H1 (cell line): ENCODE data around the gene CCNC. TPM values are rescaled to one million over a fixed set of nuclear protein-coding genes. Genes with fewer than 3 reads are reported as not detected.

Experiments used
- CTCF ChIA-PET: fragments of 300-600 bp; sonication (Branson Sonifier 250); formaldehyde crosslinking; loops from one replicate; lab custom pipeline; 2021; ENCODE audit not compliant: partially characterized antibody; lab: Charles Lee
- POLR2A ChIA-PET: fragments of 300-600 bp; sonication (Branson Sonifier 250); formaldehyde crosslinking; loops from one replicate; lab custom pipeline; 2021; ENCODE audit warnings: inconsistent platforms; ENCODE audit not compliant: partially characterized antibody; lab: Charles Lee
- DNase-seq, 2 experiments: peaks; one replicate each; pipeline versions ENCODE4 v3.0.0 to v3.0.0-alpha.2; 2010 to 2022; ENCODE audit warnings: low spot score in 2 of 2, low read depth in 1 of 2, mixed read lengths in 1 of 2
- FAIRE-seq: peaks from 2 replicates; lab custom pipeline; 2011; peaks lifted over from hg19 to GRCh38; lab: Jason Lieb, UNC
- H2AFZ ChIP-seq: 2 replicates; pipeline ENCODE4 v1.8.1; 2012; ENCODE audit warnings: low read length, inconsistent platforms
- H2AK5ac ChIP-seq: 2 replicates; pipeline ENCODE4 v1.6.1; 2013; ENCODE audit warnings: low read depth, low read length
- H2BK120ac ChIP-seq: replicated peaks from 2 replicates; pipeline ENCODE3; 2013; ENCODE audit warnings: low read depth, low read length, inconsistent platforms
- H2BK12ac ChIP-seq: 2 replicates; pipeline ENCODE4 v1.6.1; 2013; ENCODE audit warnings: low read depth, low read length
- H2BK15ac ChIP-seq: 2 replicates; pipeline ENCODE4 v1.6.1; 2013; ENCODE audit warnings: low read length
- H2BK20ac ChIP-seq: 2 replicates; pipeline ENCODE4 v1.6.1; 2013; ENCODE audit warnings: low read length
- H2BK5ac ChIP-seq: 2 replicates; pipeline ENCODE4 v1.6.1; 2013; ENCODE audit warnings: low read depth, low read length
- H3K14ac ChIP-seq: 2 replicates; pipeline ENCODE4 v1.6.1; 2013; ENCODE audit warnings: inconsistent platforms; ENCODE audit not compliant: insufficient read length
- H3K18ac ChIP-seq: 2 replicates; pipeline ENCODE4 v1.6.1; 2013; ENCODE audit warnings: low read length; ENCODE audit errors: extremely low read depth
- H3K23ac ChIP-seq: 2 replicates; pipeline ENCODE4 v1.6.1; 2013; ENCODE audit warnings: inconsistent platforms; ENCODE audit not compliant: insufficient read length
- H3K23me2 ChIP-seq: 2 replicates; pipeline ENCODE4 v1.6.1; 2013; ENCODE audit warnings: low read depth, low read length
- H3K27ac ChIP-seq: 2 replicates; pipeline ENCODE4 v1.6.1; 2011; ENCODE audit warnings: low read depth, low read length, inconsistent platforms
- H3K27me3 ChIP-seq, 4 experiments: replicated peaks in 1 of 4; 1 replicate in 1 of 4; 2 replicates in 3 of 4; pipeline versions ENCODE4 v1.6.1 to v1.8.1; 2011 to 2013; ENCODE audit warnings: low read length in 3 of 4, mild to moderate bottlenecking in 3 of 4, inconsistent platforms in 2 of 4, mixed read lengths in 2 of 4, moderate library complexity in 1 of 4; ENCODE audit not compliant: control insufficient read depth in 3 of 4, insufficient read depth in 3 of 4; ENCODE audit errors: extremely low read depth in 1 of 4
- H3K36me3 ChIP-seq, 4 experiments: 2 replicates each; pipeline versions ENCODE4 v1.6.1 to v1.8.1; 2011 to 2013; ENCODE audit warnings: mild to moderate bottlenecking in 4 of 4, low read length in 3 of 4, moderate library complexity in 2 of 4, control low read depth in 1 of 4, inconsistent platforms in 1 of 4; ENCODE audit not compliant: insufficient read depth in 4 of 4, control insufficient read depth in 2 of 4
- H3K4ac ChIP-seq: replicated peaks from 2 replicates; pipeline ENCODE3; 2013; ENCODE audit warnings: low read length, low read depth, mixed read lengths, inconsistent platforms; ENCODE audit not compliant: insufficient read length
- H3K4me1 ChIP-seq, 4 experiments: replicated peaks in 1 of 4; 1 replicate in 1 of 4; 2 replicates in 3 of 4; pipeline versions ENCODE4 v1.6.1 to v1.8.1; 2011 to 2013; ENCODE audit warnings: low read length in 3 of 4, inconsistent platforms in 2 of 4, mixed read lengths in 1 of 4; ENCODE audit not compliant: insufficient read depth in 4 of 4, control insufficient read depth in 3 of 4
- H3K4me2 ChIP-seq, 2 experiments: 2 replicates each; pipeline versions ENCODE4 v1.6.1 to v1.8.1; 2011 to 2013; ENCODE audit warnings: low read depth in 2 of 2, low read length in 2 of 2, control low read depth in 1 of 2, inconsistent platforms in 1 of 2, mild to moderate bottlenecking in 1 of 2; ENCODE audit not compliant: insufficient read depth in 1 of 2
- H3K4me3 ChIP-seq, 4 experiments: fragments of 200-600, 300-600 bp in 1 of 4; sonication (generic), shearing (Covaris generic), sonication (Bioruptor Twin) in 1 of 4; 2 replicates each; pipeline versions ENCODE4 v1.5.1 to v1.8.1; 2011 to 2016; ENCODE audit warnings: low read length in 4 of 4, low read depth in 3 of 4, control low read depth in 2 of 4, inconsistent platforms in 2 of 4, mild to moderate bottlenecking in 2 of 4, mixed read lengths in 1 of 4, moderate library complexity in 1 of 4; ENCODE audit not compliant: insufficient read depth in 2 of 4; ENCODE audit errors: extremely low read depth in 1 of 4
- H3K56ac ChIP-seq: replicated peaks from 2 replicates; pipeline ENCODE3; 2013; ENCODE audit warnings: low read depth, mild to moderate bottlenecking, mixed read lengths, low read length, inconsistent platforms; ENCODE audit not compliant: insufficient read length
- H3K79me1 ChIP-seq: 2 replicates; pipeline ENCODE4 v1.6.1; 2013; ENCODE audit warnings: low read depth, low read length, control low read depth
- H3K79me2 ChIP-seq, 2 experiments: 2 replicates each; pipeline versions ENCODE4 v1.6.1 to v1.8.1; 2012 to 2013; ENCODE audit warnings: low read length in 2 of 2, mild to moderate bottlenecking in 2 of 2, inconsistent platforms in 1 of 2; ENCODE audit not compliant: insufficient read depth in 2 of 2, control insufficient read depth in 1 of 2
- H3K9ac ChIP-seq, 4 experiments: replicated peaks in 1 of 4; 1 replicate in 1 of 4; 2 replicates in 3 of 4; pipeline versions ENCODE4 v1.6.1 to v1.8.1; 2011 to 2013; ENCODE audit warnings: low read depth in 3 of 4, low read length in 3 of 4, control low read depth in 2 of 4, mild to moderate bottlenecking in 2 of 4, moderate library complexity in 2 of 4, inconsistent platforms in 1 of 4; ENCODE audit errors: extremely low read depth in 1 of 4
- H3K9me3 ChIP-seq, 2 experiments: 2 replicates each; pipeline versions ENCODE4 v1.6.1 to v1.8.1; 2012 to 2013; ENCODE audit warnings: mild to moderate bottlenecking in 2 of 2, moderate library complexity in 2 of 2, control low read depth in 1 of 2, inconsistent platforms in 1 of 2, low read depth in 1 of 2, low read length in 1 of 2, mixed read lengths in 1 of 2; ENCODE audit not compliant: insufficient read depth in 2 of 2
- H4K20me1 ChIP-seq, 2 experiments: replicated peaks in 1 of 2; 2 replicates each; pipeline versions ENCODE3 to v1.8.1; 2011 to 2013; ENCODE audit warnings: inconsistent platforms in 2 of 2, low read length in 2 of 2, mild to moderate bottlenecking in 1 of 2; ENCODE audit not compliant: insufficient read depth in 2 of 2, control insufficient read depth in 1 of 2
- H4K5ac ChIP-seq: 2 replicates; pipeline ENCODE4 v1.6.1; 2013; ENCODE audit warnings: low read length, low read depth, mixed read lengths, inconsistent platforms; ENCODE audit not compliant: insufficient read length
- H4K8ac ChIP-seq: 2 replicates; pipeline ENCODE4 v1.8.0; 2013; ENCODE audit warnings: mild to moderate bottlenecking, moderate library complexity, low read length, inconsistent platforms; ENCODE audit not compliant: insufficient read depth; ENCODE audit errors: extremely low read depth
- H4K91ac ChIP-seq: replicated peaks from 2 replicates; pipeline ENCODE3; 2013; ENCODE audit warnings: low read length, mixed read lengths, inconsistent platforms; ENCODE audit not compliant: insufficient read length
- EZH2 ChIP-seq: fragments of 200-600 bp; sonication (generic); IDR thresholded peaks from 2 replicates; pipeline ENCODE4 v1.7.1; 2012; ENCODE audit warnings: low read depth, mild to moderate bottlenecking, moderate library complexity, low read length, inconsistent platforms; ENCODE audit not compliant: severe bottlenecking
- POLR2A ChIP-seq, 2 experiments: IDR thresholded peaks; 1 replicate in 1 of 2; 2 replicates in 1 of 2; pipeline ENCODE4 v1.6.1; 2011; ENCODE audit warnings: low read depth in 2 of 2, low read length in 2 of 2, mild to moderate bottlenecking in 2 of 2; ENCODE audit errors: control extremely low read depth in 1 of 2
- WGBS, 2 experiments: shearing (Covaris generic) in 1 of 2; methylation state at CpG; one replicate each; pipeline versions ENCODE4 v1.1.6 to v1.1.7; 2013 to 2015; ENCODE audit warnings: low lambda C conversion rate in 2 of 2, mixed read lengths in 2 of 2, inconsistent platforms in 1 of 2, low coverage in 1 of 2, missing lambda C conversion rate in 1 of 2; ENCODE audit not compliant: insufficient replicate concordance in 2 of 2, insufficient coverage in 1 of 2, insufficient read length in 1 of 2; ENCODE audit errors: extremely low coverage in 1 of 2, missing lambda C conversion rate in 1 of 2; 5-methylcytosine and 5-hydroxymethylcytosine counted together
- polyA plus RNA-seq, 7 experiments: library from polyadenylated mRNA; depleted of rRNA in 3 of 7; stranded (reverse) in 5 of 7; unstranded in 2 of 7; fragments of >200 nt in 5 of 7; fragments of 200-250 nt in 2 of 7; gene quantifications; 1 replicate in 5 of 7; 2 replicates in 1 of 7; 4 replicates in 1 of 7; pipeline versions ENCODE4 v1.2.1 to v1.2.3, GENCODE V29; 2011 to 2013; ENCODE audit warnings: missing spikeins in 2 of 7, mixed read lengths in 2 of 7
- total RNA-seq: library from RNA; stranded (reverse); fragmentation: NEBNext Ultra II Directional; extraction: Animal tissue kit (Norgen Biotek cat#: 25700); gene quantifications from 2 replicates; pipeline ENCODE4 v1.2.1, GENCODE V29; 2021

CCNC gene
- total and polyA plus RNA-seq, 2 of the 8 experiments (the other 6 are each of a cell fraction or from before 2014, with no cell fraction given), result 45.4 to 107 TPM

GRCh38 chr6:99589290-99589672 is 20.8 kb upstream of the CCNC start:
- peaks cover 5% of the 10 kb centered on the region; the same call in 1 of the 2 replicates for H3K23me2 ChIP-seq
- no peaks in the 10 kb centered on the region for H3K79me1 ChIP-seq
- H2AK5ac ChIP-seq, result no peak overlapping the region
- no peak overlapping the region for H2BK20ac ChIP-seq
- H3K14ac ChIP-seq, result no peak overlapping the region
- peaks cover 0 to 2% (median 0%) of the 10 kb centered on the region in 4 experiments; a peak in 1 of 8 replicates for H3K36me3 ChIP-seq
- H4K20me1 ChIP-seq, result peaks cover 4 to 7% of the 10 kb centered on the region in 2 experiments
- POLR2A ChIA-PET, result interaction anchor here (1.1 to 4.4 kb wide), 5 partner anchors 9 to 21 kb away, joined by 3 to 29 read pairs (median 5); partner anchors contain the start of gene CCNC
- H3K4ac ChIP-seq, result no peak overlapping the region
- CTCF ChIA-PET, result interaction anchor here (0.8 to 4.7 kb wide), 12 partner anchors 10 to 413 kb away, joined by 3 to 49 read pairs (median 6); partner anchors contain the start of genes CCNC and PRDM13
- peaks cover 0 to 6% (median 2%) of the 10 kb centered on the region in 4 experiments; a peak in 4 of 7 replicates for H3K4me1 ChIP-seq
- H4K8ac ChIP-seq, result no peak overlapping the region
- no peak overlapping the region for H3K23ac ChIP-seq
- H2BK120ac ChIP-seq, result no peak overlapping the region
- H2BK5ac ChIP-seq, result no peak overlapping the region
- peaks cover 60 to 93% (median 80%) of the 10 kb centered on the region in 4 experiments for H3K27me3 ChIP-seq
- H3K27ac ChIP-seq, result no peak overlapping the region
- DNase-seq (peak in 1 of 2 experiments; percentile 58), FAIRE-seq (no peak)
- H2BK15ac ChIP-seq, result no peak overlapping the region
- H2BK12ac ChIP-seq, result no peak overlapping the region
- H4K91ac ChIP-seq, result no peak overlapping the region
- H3K4me2 ChIP-seq, result peak overlapping the region; percentile 49 to 85
- no peak overlapping the region for H4K5ac ChIP-seq
- no peak overlapping the region; the same call in 1 of the 2 replicates for H2AFZ ChIP-seq
- no peaks in the 10 kb centered on the region for H3K9me3 ChIP-seq
- H3K79me2 ChIP-seq, result no peaks in the 10 kb centered on the region
- no peak overlapping the region for H3K18ac ChIP-seq
- peak overlapping the region; percentile 25 to 61 (median 38); a peak in 5 of 8 replicates for H3K4me3 ChIP-seq
- WGBS, 2 experiments, result 7% methylated on average over 18 of the region's 21 CpGs; no CpG with 5 or more reads in 1 of the 2 experiments
- no peak overlapping the region for H3K9ac ChIP-seq
- no peak for TF ChIP-seq POLR2A (IDR thresholded peaks at IDR 0.05; ENCODE audit: control extremely low read depth in 1 of 2, low read depth in 2 of 2, low read length in 2 of 2)
- TF ChIP-seq EZH2, result peak; percentile 17
- no peak overlapping the region for H3K56ac ChIP-seq
